SK-N-MC (cell line): Measurements from ENCODE around the gene SLC4A4.

Experiments used
- EZH2 ChIP-seq: fragments of 200-600 bp; sonication (generic); IDR thresholded peaks from one replicate; pipeline ENCODE4 v1.6.1; 2017; ENCODE audit warnings: antibody characterized with exemption
- POLR2AphosphoS5 ChIP-seq: IDR thresholded peaks from 2 replicates; pipeline ENCODE4 v1.6.1; 2012; ENCODE audit warnings: mild to moderate bottlenecking, low read depth, low read length, borderline replicate concordance

- TF ChIP-seq POLR2AphosphoS5 (no peak), EZH2 (no peak)
Observed at GRCh38 chr4:71520308-71520707, 181.5 kb downstream of the SLC4A4 start.
